NCI-H526 treated with DMSO at 0.1 percent for 48 hours (cell line): Measurements from ENCODE around the gene PDCD2.
"Not testable (repeated sequence)": the region's sequence is repeated elsewhere in the genome, so short reads cannot be mapped to it uniquely, and the experiment has no call there.

ENCODE experiments used
- DNase-seq: peaks from one replicate; lab custom pipeline; 2025; lab: John Stamatoyannopoulos, UW

Gene PDCD2

DNA sequence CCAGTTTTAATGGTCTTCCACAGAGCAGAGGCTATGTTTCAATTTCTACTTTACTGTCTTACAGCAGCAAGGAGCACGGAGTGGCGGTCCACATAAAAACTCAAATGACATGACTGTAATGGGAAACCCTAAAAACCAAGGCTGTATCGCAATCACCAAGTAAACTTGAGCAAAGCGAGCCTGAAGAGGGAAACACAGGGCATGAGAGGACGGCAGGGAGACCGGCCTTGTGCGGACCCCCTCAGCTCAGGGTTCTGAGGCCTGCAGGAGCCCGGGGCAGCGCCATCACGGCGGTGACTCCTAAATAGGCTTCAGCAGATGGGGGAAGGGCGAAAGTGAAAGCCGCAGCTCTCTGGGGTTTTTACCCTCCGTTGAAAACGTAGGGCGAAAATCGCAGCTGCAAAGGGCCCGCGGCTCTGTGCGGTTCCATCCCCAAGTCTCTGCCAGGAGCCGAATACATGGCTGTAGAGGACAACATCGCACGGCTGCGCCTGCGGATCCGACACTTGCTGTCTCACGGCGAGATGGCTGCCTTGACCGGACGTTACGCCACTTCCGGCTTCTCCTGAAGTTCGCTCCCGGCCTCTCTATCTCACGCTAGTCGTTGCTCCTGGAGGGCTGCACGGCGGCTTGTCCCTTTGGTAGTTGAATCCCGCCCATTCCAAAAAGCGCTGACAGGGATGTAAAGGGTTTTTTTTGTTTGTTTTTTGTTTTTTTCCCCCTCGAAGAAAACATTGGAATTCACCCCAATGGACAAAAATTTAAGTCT lies 31.5 kb downstream of the PDCD2 start, which contains the start of gene PSMB1:
Gene PSMB1, minus strand, starts transcription at position 543 of the 769 bp plus-strand sequence. Its CDS starts 65 bp downstream, at position 478.
- peak; percentile 83 for DNase-seq

DNA sequence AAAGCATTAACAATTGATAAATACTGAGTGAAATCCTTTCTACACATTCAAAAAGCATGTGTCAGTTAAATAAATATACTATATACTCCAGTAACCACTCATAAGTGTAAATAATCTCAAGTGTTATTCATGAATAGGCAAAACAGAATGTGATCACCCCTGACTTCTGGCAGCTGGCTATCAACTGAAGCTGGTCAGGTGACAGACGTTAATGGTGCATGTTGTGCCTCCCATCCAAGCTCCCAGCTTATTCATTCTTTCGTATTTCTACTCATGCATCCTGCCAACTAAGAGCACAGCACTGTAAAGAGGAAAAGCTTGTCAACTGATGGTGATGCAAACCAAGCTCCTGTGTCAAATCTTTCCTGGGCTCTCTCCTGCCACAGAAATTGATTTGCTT lies 39.0 kb downstream of the PDCD2 start:
- DNase-seq: peak; percentile 88

DNA sequence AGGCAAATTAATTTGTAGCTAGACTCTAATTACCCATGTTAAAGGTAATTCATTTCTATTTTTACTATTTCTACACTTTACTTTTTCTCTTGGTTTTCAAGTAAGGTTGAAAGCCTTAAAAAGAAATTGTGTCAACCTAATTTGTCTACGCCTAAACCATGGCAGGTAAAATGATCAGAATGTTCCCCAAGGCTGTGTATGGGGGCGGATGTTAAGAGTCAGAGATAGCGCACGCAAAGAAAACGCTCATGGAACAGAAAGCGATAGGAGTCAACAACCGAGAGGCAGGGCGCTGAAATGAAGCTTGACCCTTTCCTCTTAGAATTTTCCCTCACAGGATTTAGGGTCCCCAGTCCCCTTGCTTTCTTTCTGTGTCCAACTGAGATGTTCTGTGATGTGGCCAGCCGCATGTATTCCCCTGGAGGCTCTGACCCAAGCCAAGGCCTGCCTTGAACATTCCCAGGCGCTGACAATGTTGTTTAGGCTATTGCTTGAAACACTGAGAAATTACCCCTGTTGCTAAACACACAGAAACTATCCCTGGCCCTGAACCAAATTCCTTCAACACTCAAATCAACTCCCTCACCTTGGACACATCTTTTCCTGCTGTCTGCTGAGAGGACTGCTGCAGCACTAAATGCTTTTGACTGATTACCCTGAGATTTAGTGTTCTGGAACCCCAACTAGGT lies 42.3 kb downstream of the PDCD2 start:
- no peak for DNase-seq

DNA sequence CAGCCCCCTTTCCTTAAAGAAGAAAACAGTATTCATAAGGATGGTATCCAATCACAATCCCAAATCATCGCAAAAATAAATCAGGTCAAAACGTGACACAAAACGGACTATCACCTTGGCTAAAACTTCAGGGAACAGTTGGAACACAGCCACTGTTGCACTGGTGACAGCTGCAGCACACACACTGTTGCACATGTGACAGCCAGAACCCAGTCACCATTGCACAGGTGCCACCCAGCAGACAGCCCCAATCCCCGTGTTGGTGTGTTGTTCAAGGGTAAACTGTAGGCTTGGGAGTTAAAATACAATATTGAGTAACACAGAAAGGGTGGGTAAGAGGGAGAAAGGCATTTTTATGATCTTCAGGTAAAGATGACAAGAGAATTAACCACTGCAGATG lies 47.1 kb downstream of the PDCD2 start:
- DNase-seq: no peak

DNA sequence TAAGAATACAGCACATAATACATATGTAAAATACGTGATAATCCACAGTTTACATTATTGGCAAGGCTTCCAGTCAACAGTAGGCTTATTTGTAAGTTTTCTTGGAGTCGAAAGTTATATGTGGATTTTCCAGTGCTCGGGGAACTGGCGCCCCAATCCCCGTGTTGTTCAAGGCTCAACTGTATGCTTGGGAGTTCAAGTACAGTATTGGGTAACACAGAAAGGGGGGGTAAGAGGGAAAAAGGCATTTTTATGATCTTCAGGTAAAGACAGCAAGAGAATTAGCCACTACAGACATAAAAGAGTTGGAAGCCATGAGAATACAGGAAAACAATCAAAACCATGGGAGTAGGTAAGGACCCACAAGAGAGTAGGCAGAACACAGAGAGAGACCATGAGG lies 47.8 kb downstream of the PDCD2 start:
- DNase-seq: no peak

DNA sequence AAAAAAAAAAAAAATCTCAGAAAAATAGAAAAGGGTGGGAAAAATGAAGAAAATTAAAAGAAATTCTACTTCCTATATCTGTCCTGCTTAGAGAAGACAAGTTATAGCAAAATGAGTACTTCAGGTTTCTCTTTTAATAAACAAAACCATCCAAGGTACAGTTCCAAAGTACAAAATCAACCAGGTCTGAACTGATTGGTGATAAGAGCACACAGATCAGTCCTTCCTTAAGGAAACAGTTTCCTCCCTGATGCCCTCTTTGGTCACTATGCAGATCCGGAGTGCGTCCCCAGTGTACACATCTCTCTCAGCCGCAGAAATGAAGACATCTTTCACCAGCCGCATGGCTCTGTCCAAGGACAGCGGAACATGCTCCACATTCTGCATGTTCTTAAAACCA lies 49.4 kb downstream of the PDCD2 start:
- DNase-seq: no peak

DNA sequence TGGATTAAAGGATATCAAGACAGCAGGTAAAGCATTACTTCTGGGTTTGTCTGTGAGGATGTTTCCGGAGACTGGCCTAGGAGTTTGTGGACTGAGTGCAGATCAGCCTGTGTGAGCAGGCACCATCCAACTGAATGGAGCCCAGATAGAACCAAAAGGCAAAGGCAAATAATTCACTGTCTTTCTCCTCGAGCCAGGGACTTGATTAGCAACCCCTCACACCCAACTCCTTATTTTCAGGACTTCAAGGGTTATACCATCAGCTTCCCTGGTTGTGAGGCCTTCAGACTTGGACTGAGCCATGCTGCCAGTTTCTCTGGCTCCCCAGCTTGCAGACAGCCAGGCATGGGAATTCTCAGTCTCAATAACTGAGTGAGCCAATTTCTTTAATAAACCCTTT lies 50.6 kb downstream of the PDCD2 start:
- DNase-seq: no peak

DNA sequence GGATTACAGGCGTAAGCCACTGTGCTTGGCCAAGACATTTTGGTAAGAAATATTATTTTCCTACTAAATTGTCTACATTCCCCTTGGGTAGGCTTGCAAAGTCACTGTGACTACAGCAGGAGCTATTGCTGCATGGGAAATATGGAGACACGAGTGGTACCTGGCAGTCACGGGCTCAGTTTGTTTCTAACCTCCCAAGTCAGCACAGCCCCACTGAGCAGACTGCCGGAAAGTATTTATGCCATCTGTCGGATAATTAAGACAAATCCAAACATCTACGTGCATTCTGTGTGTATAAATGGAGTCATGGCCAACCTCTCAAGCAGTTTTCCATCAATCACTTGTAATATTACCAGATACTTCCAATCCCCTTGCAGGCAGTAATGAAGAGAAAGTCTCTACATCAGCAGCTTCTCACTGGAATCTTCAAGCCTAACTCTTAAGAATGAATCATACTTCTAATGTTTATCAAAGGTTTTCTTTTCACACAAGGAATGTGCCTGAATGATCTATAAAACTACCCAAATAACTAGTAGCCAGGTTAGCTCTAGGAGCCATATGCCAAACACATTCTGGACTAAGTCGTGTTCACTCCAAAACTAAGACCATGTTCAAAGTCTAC lies 51.5 kb downstream of the PDCD2 start:
- no peak for DNase-seq

DNA sequence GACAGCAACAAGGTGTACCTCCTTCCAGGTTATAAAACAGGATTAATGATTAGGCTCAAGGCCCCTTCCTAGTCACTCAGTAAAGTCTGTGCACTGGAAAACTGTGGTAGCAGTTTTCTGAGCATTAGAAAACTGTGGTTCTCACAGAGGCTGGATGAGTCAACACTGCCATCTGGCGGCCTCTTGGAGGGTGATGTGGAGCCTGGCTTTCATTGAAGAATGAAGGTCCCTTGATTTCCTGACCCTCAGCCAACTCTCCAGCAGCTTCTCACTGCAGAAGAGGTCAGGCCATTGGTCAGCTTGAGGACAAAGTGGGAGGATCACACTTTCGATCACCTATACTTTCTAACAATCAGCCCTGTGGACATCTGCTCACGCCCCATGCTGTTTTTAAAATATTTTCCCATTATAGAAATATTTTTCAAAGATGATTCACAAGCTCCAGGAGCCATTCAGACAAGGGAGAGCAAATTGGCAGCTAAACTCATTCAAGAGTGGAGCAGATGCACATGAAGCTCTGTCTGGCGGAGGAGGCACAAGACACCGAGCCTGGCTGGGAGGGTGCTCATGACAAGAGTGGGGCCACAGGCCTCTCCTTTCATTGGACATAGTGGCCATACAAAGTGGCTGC lies 54.5 kb downstream of the PDCD2 start:
- DNase-seq: peak; percentile 20

DNA sequence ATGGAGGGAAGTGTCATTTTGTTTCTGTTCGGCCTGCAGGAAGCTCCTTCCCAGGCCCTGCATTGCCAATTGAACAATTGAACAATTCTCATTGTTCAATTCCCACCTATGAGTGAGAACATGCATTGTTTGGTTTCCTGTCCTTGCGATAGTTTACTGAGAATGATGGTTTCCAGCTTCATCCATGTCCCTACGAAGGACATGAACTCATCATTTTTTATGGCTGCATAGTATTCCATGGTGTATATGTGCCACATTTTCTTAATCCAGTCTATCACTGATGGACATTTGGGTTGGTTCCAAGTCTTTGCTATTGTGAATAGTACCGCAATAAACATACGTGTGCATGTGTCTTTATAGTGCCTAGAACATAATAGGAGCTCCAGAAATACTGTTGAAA lies 56.4 kb downstream of the PDCD2 start:
- DNase-seq: not testable (repeated sequence)

DNA sequence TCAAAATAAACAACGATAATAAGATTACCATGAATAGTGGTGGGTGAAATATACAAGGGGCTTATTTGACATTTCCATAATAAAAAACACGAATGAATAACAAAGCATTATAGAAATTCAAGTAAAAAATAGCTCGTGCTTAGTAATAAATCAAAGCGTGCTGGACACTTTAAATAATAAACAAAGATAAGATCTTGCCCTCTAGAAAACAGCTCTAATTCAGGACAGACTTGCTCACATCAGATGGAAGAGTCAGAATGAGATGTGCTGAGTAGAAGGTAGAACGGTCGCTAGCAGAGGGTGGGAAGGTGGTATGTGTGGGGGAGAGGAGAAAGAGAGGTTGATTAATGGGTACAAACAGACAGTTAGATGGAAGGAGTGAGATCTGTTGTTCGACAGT lies 58.6 kb downstream of the PDCD2 start:
- DNase-seq: no peak
